RWPE1 (cell line): ENCODE data around the gene FYCO1.

Experiments used
- CTCF ChIA-PET: fragments of 350-600 bp; sonication (Branson Sonifier 250); formaldehyde crosslinking; extraction: SDS; loops from one replicate; lab custom pipeline; 2021; lab: Yijun Ruan, JAX
- POLR2A ChIA-PET: fragments of 400-600 bp; formaldehyde crosslinking; extraction: SDS; loops from one replicate; lab custom pipeline; 2020; ENCODE audit warnings: antibody characterized with exemption; ENCODE audit not compliant: low non-redundant PET; lab: Yijun Ruan, JAX
- DNase-seq: peaks from one replicate; pipeline ENCODE4 v3.0.0; 2012; ENCODE audit warnings: low spot score
- H3K27ac ChIP-seq: fragments of 450-650 bp; 2 replicates; pipeline ENCODE4 v1.5.1; 2017
- CTCF ChIP-seq: fragments of 450-650 bp; conservative IDR thresholded peaks from 2 replicates; pipeline ENCODE4 v1.5.1; 2017; ENCODE audit warnings: low read depth, mild to moderate bottlenecking

Gene FYCO1

GRCh38 chr3:45937206-45938042 lies 58.2 kb downstream of the FYCO1 start:
- CTCF ChIA-PET, result interaction anchor here (3.4 kb wide), 1 partner anchor 142 kb away, joined by 34 read pairs; no protein-coding TSS in a partner anchor
- no peak for TF ChIP-seq CTCF
- POLR2A ChIA-PET, result no interaction called here
- no peak overlapping the region for H3K27ac ChIP-seq
- DNase-seq, result no peak

- ChIA-PET POLR2A (no interaction called here), CTCF (interaction anchor here (1.8 kb wide), 1 partner anchor 143 kb away, joined by 4 read pairs; no protein-coding TSS in a partner anchor)
- no peak for TF ChIP-seq CTCF
- DNase-seq, result no peak
- H3K27ac ChIP-seq, result no peak overlapping the region
Measured at GRCh38 chr3:45936261-45936660, 59.4 kb downstream of the FYCO1 start.

GRCh38 chr3:45933591-45933990 lies 62.0 kb downstream of the FYCO1 start:
- CTCF ChIA-PET, result no interaction called here
- POLR2A ChIA-PET, result no interaction called here
- no peak for DNase-seq
- H3K27ac ChIP-seq, result no peak overlapping the region
- no peak for TF ChIP-seq CTCF

- DNase-seq, result no peak
- H3K27ac ChIP-seq, result no peak overlapping the region
- POLR2A ChIA-PET, result no interaction called here
- TF ChIP-seq CTCF, result no peak
- CTCF ChIA-PET, result interaction anchor here (0.6 to 1.2 kb wide), 3 partner anchors 9 to 454 kb away, joined by 4 read pairs; no protein-coding TSS in a partner anchor
Measured at GRCh38 chr3:45932112-45932511, 63.5 kb downstream of the FYCO1 start.

GRCh38 chr3:45931496-45931895 lies 64.1 kb downstream of the FYCO1 start:
- no peak for DNase-seq
- no peak overlapping the region for H3K27ac ChIP-seq
- ChIA-PET CTCF (interaction anchor here (0.6 to 1.2 kb wide), 2 partner anchors 10 to 146 kb away, joined by 4 read pairs; no protein-coding TSS in a partner anchor), POLR2A (no interaction called here)
- TF ChIP-seq CTCF, result no peak

- POLR2A ChIA-PET, result no interaction called here
- peak; percentile 78 for TF ChIP-seq CTCF
- H3K27ac ChIP-seq, result no peak overlapping the region
- DNase-seq, result peak; percentile 60
- CTCF ChIA-PET, result interaction anchor here (0.5 to 1.0 kb wide), 9 partner anchors 22 to 449 kb away, joined by 3 to 4 read pairs (median 3); no protein-coding TSS in a partner anchor
Measured at GRCh38 chr3:45929042-45929679, 66.5 kb downstream of the FYCO1 start.
